GM18507 (cell line): ENCODE data around the gene TTLL11.

Source experiments
- DNase-seq: peaks from one replicate; pipeline ENCODE4 v3.0.0; 2011; ENCODE audit warnings: low read depth; ENCODE audit not compliant: insufficient read length; ENCODE audit errors: extremely low spot score
- FAIRE-seq: peaks from 2 replicates; lab custom pipeline; 2011; peaks lifted over from hg19 to GRCh38; lab: Jason Lieb, UNC

TTLL11 gene

DNA sequence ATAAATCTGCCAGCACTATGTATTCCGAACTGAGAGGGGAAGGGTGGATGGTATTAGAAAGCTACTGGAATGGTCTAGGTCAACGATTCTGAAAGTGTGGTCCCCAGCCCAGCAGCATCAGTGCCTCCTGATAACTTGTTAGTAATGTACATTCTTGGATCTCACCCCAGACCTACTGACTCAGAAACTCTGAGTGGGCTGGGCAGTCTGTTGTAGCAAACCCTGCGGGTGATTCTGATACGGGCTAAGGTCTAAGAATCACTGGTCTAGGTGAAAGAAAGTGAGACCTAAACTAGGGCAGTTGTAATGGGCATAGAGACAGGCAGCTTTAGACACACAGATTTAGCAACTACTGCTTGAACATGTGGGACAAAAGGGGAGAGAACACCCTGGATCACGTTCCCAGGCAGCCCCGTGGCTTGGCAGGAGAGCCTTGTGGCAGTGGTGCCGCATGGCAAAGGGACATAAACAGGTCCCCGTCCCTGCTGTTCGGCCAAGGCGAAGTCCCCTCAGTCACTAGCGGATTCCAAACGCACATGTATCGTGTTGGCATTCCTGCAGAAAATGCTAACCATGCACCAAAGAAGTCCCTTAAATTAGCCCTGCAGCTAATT lies 216.3 kb downstream of the TTLL11 start:
- FAIRE-seq (no peak), DNase-seq (no peak)

DNA sequence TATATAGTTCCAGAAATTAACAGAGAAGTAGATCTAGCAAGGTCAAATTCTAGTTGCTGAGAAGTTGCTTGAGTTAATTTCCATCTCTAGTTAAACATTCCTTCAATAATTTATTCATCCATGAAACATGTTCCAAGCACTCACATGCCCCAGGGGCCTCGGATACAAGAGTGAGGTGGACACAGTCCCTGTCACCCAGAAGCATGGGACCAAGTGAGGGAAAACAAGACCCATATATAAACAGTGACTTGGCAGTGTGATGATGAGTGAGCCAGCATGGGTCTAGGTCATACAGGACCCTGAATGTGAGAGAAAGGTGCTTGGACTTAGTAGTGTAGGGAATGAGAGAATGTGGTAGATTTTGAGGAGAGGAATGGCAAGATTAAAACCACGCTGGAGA lies 216.9 kb downstream of the TTLL11 start:
- DNase-seq, result no peak
- FAIRE-seq, result no peak

DNA sequence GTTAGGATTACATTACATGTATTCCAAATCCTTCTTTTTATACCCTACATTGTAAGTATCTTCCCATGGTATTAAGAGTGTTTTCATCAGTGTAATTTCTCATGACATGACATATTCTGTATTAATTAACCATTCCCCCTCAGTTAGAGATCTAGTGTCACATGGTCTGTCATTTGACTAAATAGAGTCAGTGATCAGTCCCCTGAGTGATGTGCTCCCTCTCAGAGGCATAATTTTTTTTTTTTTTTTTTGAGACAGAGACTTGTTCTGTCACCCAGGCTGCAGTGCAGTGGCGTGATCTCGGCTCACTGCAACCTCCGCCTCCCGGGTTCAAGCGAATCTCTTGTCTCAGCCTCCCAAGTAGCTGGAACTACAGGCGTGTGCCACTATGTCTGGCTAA lies 218.6 kb downstream of the TTLL11 start:
- no peak for FAIRE-seq
- DNase-seq, result no peak

DNA sequence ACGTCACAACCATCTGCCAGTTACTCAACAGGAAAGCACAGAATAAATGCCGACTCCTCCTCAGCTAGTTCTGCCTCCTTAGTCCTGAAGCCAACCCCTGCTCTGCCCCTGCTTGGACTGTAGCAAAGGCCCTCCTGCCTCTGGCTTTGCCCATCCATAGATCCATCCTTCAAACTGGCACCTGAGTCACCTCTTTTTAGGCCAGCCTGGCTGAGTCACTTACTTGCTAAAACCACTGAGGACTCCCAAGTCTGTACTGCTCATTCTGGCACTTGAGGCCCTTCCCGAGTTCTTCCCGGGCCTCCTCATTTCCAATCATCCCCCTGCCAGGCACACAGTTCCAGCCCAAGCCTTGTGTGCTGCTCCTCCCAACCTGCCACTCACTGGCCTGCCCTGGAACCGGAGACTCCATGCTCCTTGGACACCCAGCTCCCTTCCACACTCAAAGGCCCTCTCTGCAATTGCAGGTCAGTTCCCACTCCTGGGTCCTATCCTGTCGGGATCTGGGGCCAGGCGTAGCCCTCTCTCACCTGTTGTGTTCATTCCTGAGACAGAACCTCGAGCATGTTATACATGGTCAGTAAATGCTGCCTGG lies 221.6 kb downstream of the TTLL11 start:
- no peak for DNase-seq
- no peak for FAIRE-seq

GRCh38 chr9:121870271-121870670 lies 222.8 kb downstream of the TTLL11 start:
- DNase-seq, result no peak

GRCh38 chr9:121868626-121869025 lies 224.5 kb downstream of the TTLL11 start:
- no peak for FAIRE-seq
- DNase-seq, result no peak

More at GRCh38 chr9:121870271-121870670, 222.8 kb downstream of the TTLL11 start:
- FAIRE-seq, result no peak

DNA sequence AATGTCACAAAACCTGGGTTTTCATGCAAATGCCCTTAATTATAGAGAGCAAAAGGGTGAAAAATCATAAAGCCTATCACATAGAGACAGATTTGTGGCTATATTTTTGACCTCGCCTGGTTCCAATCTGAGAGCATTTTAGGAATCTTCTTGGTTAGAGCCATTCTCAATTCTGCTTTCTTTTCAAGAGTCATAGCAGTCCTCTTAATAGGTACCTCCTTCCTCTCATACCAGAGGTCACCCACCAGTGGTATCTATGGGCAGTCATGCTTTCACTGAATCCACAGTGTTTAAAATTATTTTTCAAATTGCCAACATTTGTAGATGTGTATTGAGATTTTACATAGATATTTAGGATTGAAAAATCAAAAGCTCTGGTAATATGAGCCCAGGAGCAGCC lies 226.2 kb downstream of the TTLL11 start:
- DNase-seq, result no peak
- FAIRE-seq, result no peak

DNA sequence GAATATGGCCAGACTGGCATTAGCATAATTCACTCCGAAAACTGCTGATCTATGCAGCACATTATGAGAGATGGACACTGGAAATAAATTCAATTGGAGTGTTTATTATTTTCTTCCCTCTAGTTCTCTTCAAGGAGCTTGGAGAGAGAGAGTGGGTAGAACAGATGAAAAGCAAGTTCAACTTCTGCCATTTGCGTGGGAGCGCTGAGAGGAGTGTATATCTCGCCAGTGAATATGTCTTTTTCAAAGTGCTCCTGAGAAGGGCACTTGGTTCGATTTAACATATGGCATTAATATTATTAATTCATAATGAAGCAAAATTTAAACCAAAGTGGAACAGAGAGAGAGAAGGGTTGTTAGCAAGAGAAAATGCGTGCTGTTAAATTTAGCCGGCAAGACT lies 227.2 kb downstream of the TTLL11 start:
- no peak for DNase-seq
- FAIRE-seq, result no peak

- FAIRE-seq (no peak), DNase-seq (no peak)
Measured at GRCh38 chr9:121865060-121865459, 228.0 kb downstream of the TTLL11 start.

GRCh38 chr9:121863955-121864354 lies 229.2 kb downstream of the TTLL11 start:
- no peak for FAIRE-seq
- no peak for DNase-seq

GRCh38 chr9:121862371-121863332 lies 230.5 kb downstream of the TTLL11 start:
- no peak for FAIRE-seq
- DNase-seq, result no peak

GRCh38 chr9:121861501-121862180 lies 231.5 kb downstream of the TTLL11 start:
- DNase-seq, result no peak
- no peak for FAIRE-seq

- FAIRE-seq (no peak), DNase-seq (no peak)
Measured at GRCh38 chr9:121860744-121861143, 232.4 kb downstream of the TTLL11 start.

DNA sequence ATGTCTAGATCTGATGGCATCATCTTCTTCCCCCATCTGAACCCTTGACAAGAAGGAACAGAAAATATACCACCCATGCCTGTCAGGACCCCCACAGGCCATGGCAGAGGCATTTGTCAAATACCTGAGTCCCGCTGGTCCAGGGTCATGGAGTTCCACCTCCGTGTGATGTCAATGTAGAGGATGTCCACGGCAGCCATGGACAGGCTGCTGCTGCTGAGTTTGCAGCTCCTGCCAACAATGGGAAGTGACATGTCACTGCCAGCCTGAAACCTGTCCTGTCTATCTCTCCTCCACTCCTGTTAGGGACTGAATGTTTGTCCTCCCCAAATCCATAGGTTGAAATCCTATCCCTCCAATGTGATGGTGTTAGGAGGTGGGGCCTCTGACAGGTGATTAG lies 232.9 kb downstream of the TTLL11 start:
- FAIRE-seq (no peak), DNase-seq (no peak)

DNA sequence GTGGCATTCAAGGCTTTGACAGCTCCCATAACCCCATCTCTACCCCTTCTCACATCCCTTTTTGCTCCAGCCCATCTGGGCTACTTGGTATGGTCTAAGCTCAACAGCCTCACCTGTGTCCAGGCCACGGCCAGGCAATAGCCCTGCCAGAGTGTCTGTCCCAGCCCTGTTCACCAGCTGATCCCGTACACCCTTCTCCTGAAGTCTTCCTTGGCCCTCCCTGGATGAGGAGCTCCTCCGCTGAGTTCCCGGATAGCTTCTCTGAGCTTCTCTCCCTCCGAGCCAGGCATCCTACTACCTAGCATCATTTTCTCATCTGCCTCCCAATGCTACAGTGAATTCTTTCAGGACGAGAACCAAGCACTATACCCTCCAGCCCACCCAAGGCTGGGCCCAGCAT lies 233.5 kb downstream of the TTLL11 start:
- DNase-seq, result no peak

GRCh38 chr9:121858788-121859187 lies 234.3 kb downstream of the TTLL11 start:
- DNase-seq, result no peak
- no peak for FAIRE-seq

More for the DNA sequence above, 233.5 kb downstream of the TTLL11 start:
- no peak for FAIRE-seq

- no peak for DNase-seq
- no peak for FAIRE-seq
Measured at GRCh38 chr9:121857928-121858327, 235.2 kb downstream of the TTLL11 start.

DNA sequence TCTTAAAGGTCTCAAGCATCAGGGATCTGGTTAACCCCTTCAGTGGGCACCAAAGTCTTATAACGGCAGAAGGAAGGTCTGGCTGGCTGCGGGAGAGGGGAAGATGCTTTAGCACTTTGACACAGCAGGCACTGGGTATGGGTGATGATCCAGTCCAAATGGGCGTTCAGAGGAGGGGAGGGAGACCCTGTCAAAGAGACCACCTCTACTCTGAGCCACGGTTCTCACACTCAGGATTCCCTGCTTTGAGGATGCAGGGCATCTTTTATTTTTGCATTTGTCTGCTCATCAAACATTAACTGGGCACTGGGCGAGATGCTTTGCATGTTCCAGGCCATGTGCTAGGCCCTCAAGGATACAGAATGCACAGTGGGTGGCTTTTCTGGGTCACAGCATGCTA lies 237.6 kb downstream of the TTLL11 start:
- DNase-seq (no peak), FAIRE-seq (no peak)

DNA sequence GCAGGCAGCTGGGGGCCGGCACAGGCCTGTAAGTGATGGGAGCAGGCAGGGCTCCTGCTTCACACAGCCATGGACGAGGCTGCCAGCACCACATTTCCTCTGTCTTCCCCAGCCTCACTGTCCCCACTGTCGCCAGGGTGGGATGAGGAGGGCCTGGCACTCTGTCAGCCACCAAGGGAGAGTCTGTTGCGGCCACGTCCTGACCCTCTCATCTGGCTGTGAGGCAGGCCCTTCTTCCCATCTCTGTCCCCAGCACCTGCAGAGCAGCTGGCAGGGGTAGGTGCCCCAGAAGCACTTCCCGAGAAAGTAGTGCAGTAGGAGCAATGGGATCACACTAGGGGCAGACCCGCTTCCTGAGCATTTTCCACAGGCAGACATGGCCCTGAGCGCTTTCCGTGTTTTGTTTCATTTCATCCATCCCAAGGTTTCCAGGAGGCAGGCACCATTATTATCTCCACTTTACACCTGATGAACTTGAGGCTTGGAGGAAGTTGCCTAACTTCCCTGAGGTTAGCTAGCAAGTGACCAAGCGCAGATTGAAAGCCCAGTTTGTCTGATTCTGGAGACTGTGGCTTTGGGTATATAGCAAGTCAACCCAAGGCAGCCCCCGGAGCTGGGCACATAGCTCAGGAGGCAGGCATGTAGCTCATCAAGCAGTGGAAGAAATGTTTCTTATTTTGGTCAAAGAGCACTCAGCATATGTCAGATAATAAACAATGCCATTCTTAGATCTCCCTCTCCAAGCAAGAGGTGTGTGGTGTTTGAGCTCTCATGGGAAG lies 239.3 kb downstream of the TTLL11 start:
- DNase-seq (no peak), FAIRE-seq (no peak)
